HEK293T (cell line): ENCODE data around the gene SELENOO.

Experiments
- ARNT ChIP-seq: fragments of 450-650 bp; IDR thresholded peaks from 2 replicates; pipeline ENCODE4 v1.6.1; 2017; ENCODE audit warnings: mild to moderate bottlenecking
- BHLHE40 ChIP-seq: fragments of 450-650 bp; IDR thresholded peaks from 2 replicates; pipeline ENCODE4 v1.6.1; 2016; ENCODE audit warnings: mild to moderate bottlenecking, moderate library complexity, borderline replicate concordance
- CTBP1 ChIP-seq: fragments of 450-650 bp; IDR thresholded peaks from 2 replicates; pipeline ENCODE4 v1.6.1; 2016; ENCODE audit warnings: borderline replicate concordance
- ELF4 ChIP-seq: fragments of 450-650 bp; IDR thresholded peaks from 2 replicates; pipeline ENCODE4 v1.6.1; 2017; ENCODE audit warnings: antibody characterized with exemption
- FOXA1 ChIP-seq: fragments of 450-650 bp; IDR thresholded peaks from 2 replicates; pipeline ENCODE4 v1.6.1; 2016; ENCODE audit warnings: mild to moderate bottlenecking
- FOXK2 ChIP-seq: fragments of 450-650 bp; IDR thresholded peaks from 2 replicates; pipeline ENCODE4 v1.6.1; 2016; ENCODE audit warnings: mild to moderate bottlenecking
- FOXM1 ChIP-seq: fragments of 450-650 bp; IDR thresholded peaks from 2 replicates; pipeline ENCODE4 v1.6.1; 2017; ENCODE audit warnings: mild to moderate bottlenecking, borderline replicate concordance
- HDGF ChIP-seq: fragments of 450-650 bp; IDR thresholded peaks from 2 replicates; pipeline ENCODE4 v1.6.1; 2017; ENCODE audit warnings: antibody characterized with exemption, borderline replicate concordance
- LEF1 ChIP-seq: fragments of 450-650 bp; IDR thresholded peaks from 2 replicates; pipeline ENCODE4 v1.6.1; 2017; ENCODE audit warnings: mild to moderate bottlenecking, borderline replicate concordance
- NFRKB ChIP-seq: fragments of 450-650 bp; IDR thresholded peaks from 2 replicates; pipeline ENCODE4 v1.6.1; 2016; ENCODE audit warnings: mild to moderate bottlenecking, moderate library complexity
- PKNOX1 ChIP-seq: fragments of 450-650 bp; IDR thresholded peaks from 2 replicates; pipeline ENCODE4 v1.6.1; 2016
- SP1 ChIP-seq: fragments of 450-650 bp; IDR thresholded peaks from 2 replicates; pipeline ENCODE4 v1.6.1; 2017
- SUZ12 ChIP-seq: fragments of 450-650 bp; IDR thresholded peaks from 2 replicates; pipeline ENCODE4 v1.6.1; 2016; ENCODE audit warnings: mild to moderate bottlenecking
- ZNF384 ChIP-seq: fragments of 450-650 bp; IDR thresholded peaks from 2 replicates; pipeline ENCODE4 v1.6.1; 2016

- TF ChIP-seq FOXM1, result no peak
- TF ChIP-seq ELF4, result no peak
- TF ChIP-seq ARNT, result no peak
- no peak for TF ChIP-seq FOXK2
- no peak for TF ChIP-seq NFRKB
- TF ChIP-seq BHLHE40, result no peak
- TF ChIP-seq SUZ12, result no peak
- no peak for TF ChIP-seq SP1
- no peak for TF ChIP-seq HDGF
- TF ChIP-seq PKNOX1, result no peak
- no peak for TF ChIP-seq CTBP1
- no peak for TF ChIP-seq LEF1
- no peak for TF ChIP-seq FOXA1
- TF ChIP-seq ZNF384, result no peak
Measured at GRCh38 chr22:50226063-50226874, 25.5 kb downstream of the SELENOO start.
